Neural progenitor cell (in vitro differentiated cells): ENCODE data around the gene CERS4. TPM values are rescaled to one million over a fixed set of nuclear protein-coding genes. Genes with fewer than 3 reads are reported as not detected.

Experiments
- DNase-seq: peaks from one replicate; pipeline ENCODE4 v3.0.0-alpha.2; 2016; ENCODE audit warnings: low spot score
- H2AFZ ChIP-seq: fragments of 200-600 bp; sonication (generic); replicated peaks from 2 replicates; pipeline ENCODE4 v1.6.1; 2016; ENCODE audit warnings: antibody characterized with exemption
- H3F3A ChIP-seq: fragments of 200-600 bp; sonication (generic); 2 replicates; pipeline ENCODE4 v1.6.1; 2016; ENCODE audit warnings: antibody characterized with exemption, low read depth
- H3K27ac ChIP-seq: fragments of 200-600 bp; sonication (generic); 2 replicates; pipeline ENCODE4 v1.5.1; 2016; ENCODE audit warnings: mild to moderate bottlenecking
- H3K27me3 ChIP-seq: fragments of 200-600 bp; sonication (generic); 2 replicates; pipeline ENCODE4 v1.6.1; 2016; ENCODE audit warnings: mild to moderate bottlenecking, moderate library complexity
- H3K36me3 ChIP-seq: fragments of 200-600 bp; sonication (generic); 2 replicates; pipeline ENCODE4 v1.5.1; 2016
- H3K4me1 ChIP-seq: fragments of 200-600 bp; sonication (generic); 2 replicates; pipeline ENCODE4 v1.6.1; 2016; ENCODE audit warnings: mixed run types
- H3K4me2 ChIP-seq: fragments of 200-600 bp; sonication (generic); 2 replicates; pipeline ENCODE4 v1.6.1; 2016
- H3K4me3 ChIP-seq: fragments of 200-600 bp; sonication (generic); 2 replicates; pipeline ENCODE4 v1.5.1; 2016
- H3K79me2 ChIP-seq: fragments of 200-600 bp; sonication (generic); 2 replicates; pipeline ENCODE4 v1.6.1; 2016; ENCODE audit warnings: low read depth
- H3K9ac ChIP-seq: fragments of 200-600 bp; sonication (generic); 2 replicates; pipeline ENCODE4 v1.6.1; 2016
- H3K9me3 ChIP-seq: fragments of 200-600 bp; sonication (generic); 2 replicates; pipeline ENCODE4 v1.5.1; 2016; ENCODE audit warnings: low read depth
- H4K20me1 ChIP-seq: fragments of 200-600 bp; sonication (generic); 2 replicates; pipeline ENCODE4 v1.6.1; 2016; ENCODE audit warnings: low read depth
- H3K27ac Mint-ChIP-seq: 3 replicates; pipeline ENCODE4 v1.8.0; 2021; ENCODE audit warnings: mixed read lengths
- H3K27me3 Mint-ChIP-seq: 2 replicates; pipeline ENCODE4 v1.8.0; 2022; ENCODE audit warnings: low read depth, mild to moderate bottlenecking, inconsistent platforms, moderate library complexity, mixed read lengths; ENCODE audit not compliant: insufficient read depth
- H3K36me3 Mint-ChIP-seq: 3 replicates; pipeline ENCODE4 v1.8.0; 2021; ENCODE audit warnings: mixed read lengths
- H3K4me1 Mint-ChIP-seq: 3 replicates; pipeline ENCODE4 v1.8.0; 2021; ENCODE audit warnings: mixed read lengths
- H3K4me3 Mint-ChIP-seq: 3 replicates; pipeline ENCODE4 v1.8.0; 2021; ENCODE audit warnings: mild to moderate bottlenecking, moderate library complexity, mixed read lengths
- H3K9me3 Mint-ChIP-seq: 3 replicates; pipeline ENCODE4 v1.8.0; 2020; ENCODE audit warnings: mixed read lengths
- CTCF ChIP-seq: fragments of 200-600 bp; sonication (generic); IDR thresholded peaks from 2 replicates; pipeline ENCODE4 v1.5.1; 2017; ENCODE audit warnings: antibody characterized with exemption, mild to moderate bottlenecking
- EZH2 ChIP-seq: fragments of 200-600 bp; sonication (generic); IDR thresholded peaks from 2 replicates; pipeline ENCODE4 v1.6.1; 2017; ENCODE audit warnings: antibody characterized with exemption, mild to moderate bottlenecking, moderate library complexity
- EZH2phosphoT487 ChIP-seq: fragments of 200-600 bp; sonication (generic); IDR thresholded peaks from 2 replicates; pipeline ENCODE4 v1.6.1; 2017; ENCODE audit warnings: antibody characterized with exemption
- total RNA-seq: library from RNA; depleted of rRNA; stranded (reverse); fragments of >200 nt; gene quantifications from 2 replicates; pipeline ENCODE4 v1.2.3, GENCODE V29; 2015; ENCODE audit warnings: low replicate concordance

CERS4 gene
- total RNA-seq, 1 donor from 2014 or later: 34.1 TPM

- Histone ChIP-seq H4K20me1 (peaks cover 10% of the 10 kb centered on the region), H3F3A (peaks cover 14% of the 10 kb centered on the region), H3K9me3 (no peaks in the 10 kb centered on the region), H3K9ac (no peak overlapping the region), H3K4me3 (no peak overlapping the region), H3K79me2 (peaks cover 10% of the 10 kb centered on the region), H3K27me3 (no peaks in the 10 kb centered on the region), H2AFZ (no peak overlapping the region), H3K4me1 (peaks cover 9% of the 10 kb centered on the region), H3K27ac (no peak overlapping the region), H3K36me3 (no peaks in the 10 kb centered on the region), H3K4me2 (no peak overlapping the region)
- Mint-ChIP-seq H3K36me3 (no peaks in the 10 kb centered on the region), H3K4me1 (peaks cover 16% of the 10 kb centered on the region), H3K27ac (no peak overlapping the region), H3K9me3 (no peaks in the 10 kb centered on the region), H3K4me3 (no peak overlapping the region), H3K27me3 (peaks cover 10% of the 10 kb centered on the region)
- no peak for TF ChIP-seq CTCF
- no peak for TF ChIP-seq EZH2
- no peak for TF ChIP-seq EZH2phosphoT487
- DNase-seq: no peak
Observed at GRCh38 chr19:8302734-8303133, 93.6 kb downstream of the CERS4 start.

GRCh38 chr19:8304841-8305621 is 95.9 kb downstream of the CERS4 start:
- Histone ChIP-seq H3K4me3 (no peak overlapping the region), H3K9me3 (no peaks in the 10 kb centered on the region), H3K36me3 (no peaks in the 10 kb centered on the region), H3K4me1 (peaks cover 13% of the 10 kb centered on the region), H3K79me2 (peaks cover 12% of the 10 kb centered on the region), H3K27me3 (no peaks in the 10 kb centered on the region), H3F3A (peaks cover 21% of the 10 kb centered on the region), H4K20me1 (peaks cover 10% of the 10 kb centered on the region), H3K4me2 (peak overlapping the region; percentile 18), H2AFZ (no peak overlapping the region), H3K9ac (no peak overlapping the region), H3K27ac (no peak overlapping the region)
- TF ChIP-seq EZH2: no peak
- no peak for TF ChIP-seq EZH2phosphoT487
- no peak for TF ChIP-seq CTCF
- Mint-ChIP-seq H3K4me3 (peak overlapping the region; percentile 33), H3K27ac (no peak overlapping the region), H3K9me3 (no peaks in the 10 kb centered on the region), H3K4me1 (peaks cover 24% of the 10 kb centered on the region), H3K27me3 (peaks cover 12% of the 10 kb centered on the region), H3K36me3 (no peaks in the 10 kb centered on the region)
- peak; percentile 86 for DNase-seq

- no peak overlapping the region for H3K27ac ChIP-seq
- H3K27me3 ChIP-seq: no peaks in the 10 kb centered on the region
- Mint-ChIP-seq H3K4me3 (no peak overlapping the region), H3K9me3 (no peaks in the 10 kb centered on the region), H3K36me3 (no peaks in the 10 kb centered on the region), H3K27me3 (peaks cover 12% of the 10 kb centered on the region), H3K4me1 (peaks cover 24% of the 10 kb centered on the region), H3K27ac (no peak overlapping the region)
- no peaks in the 10 kb centered on the region for H3K36me3 ChIP-seq
- DNase-seq: no peak
- TF ChIP-seq CTCF (no peak), EZH2phosphoT487 (no peak), EZH2 (no peak)
- H3K79me2 ChIP-seq: peaks cover 12% of the 10 kb centered on the region
- H4K20me1 ChIP-seq: peaks cover 10% of the 10 kb centered on the region
- H3K9me3 ChIP-seq: no peaks in the 10 kb centered on the region
- peaks cover 21% of the 10 kb centered on the region for H3F3A ChIP-seq
- no peak overlapping the region for H3K4me3 ChIP-seq
- H3K4me2 ChIP-seq: no peak overlapping the region
- H3K9ac ChIP-seq: no peak overlapping the region
- no peak overlapping the region for H2AFZ ChIP-seq
- peaks cover 13% of the 10 kb centered on the region for H3K4me1 ChIP-seq
Observed at GRCh38 chr19:8305798-8306197, 96.6 kb downstream of the CERS4 start.
